CD14-positive monocyte (primary cell): ENCODE measurements around the gene SETBP1. TPM values are rescaled to one million over a fixed set of nuclear protein-coding genes. Genes with fewer than 3 reads are reported as not detected.
A peak's percentile ranks its signal among the peaks of the same experiment; 100 is the strongest.

Experiments
- DNase-seq, 3 donors: peaks; one replicate each; pipeline ENCODE4 v3.0.0-alpha.2; 2011 to 2022
- H2AFZ ChIP-seq: 2 replicates; pipeline ENCODE4 v1.6.0; 2012; ENCODE audit warnings: mild to moderate bottlenecking, low read depth, low read length, inconsistent platforms; ENCODE audit not compliant: insufficient read depth, poor library complexity, severe bottlenecking
- H3K27ac ChIP-seq, 2 donors: 1 replicate in 1 of 2; 2 replicates in 1 of 2; pipeline ENCODE4 v1.5.1; 2012 to 2013; ENCODE audit warnings: low read length in 2 of 2, control low read depth in 1 of 2, inconsistent platforms in 1 of 2, low read depth in 1 of 2, mild to moderate bottlenecking in 1 of 2
- H3K27me3 ChIP-seq, 2 donors: one replicate each; pipeline versions ENCODE4 v1.6.0 to v1.6.1; 2011 to 2013; ENCODE audit warnings: low read length in 2 of 2; ENCODE audit not compliant: control insufficient read depth in 2 of 2, insufficient read depth in 2 of 2
- H3K36me3 ChIP-seq, 2 donors: replicated peaks in 1 of 2; 1 replicate in 1 of 2; 2 replicates in 1 of 2; pipeline versions ENCODE4 v1.5.1 to v1.6.1; 2012 to 2013; ENCODE audit warnings: low read length in 2 of 2, control low read depth in 1 of 2, inconsistent platforms in 1 of 2, mild to moderate bottlenecking in 1 of 2; ENCODE audit not compliant: insufficient read depth in 2 of 2, control insufficient read depth in 1 of 2
- H3K4me1 ChIP-seq, 2 donors: 1 replicate in 1 of 2; 2 replicates in 1 of 2; pipeline versions ENCODE4 v1.5.1 to v1.6.1; 2012 to 2013; ENCODE audit warnings: low read length in 2 of 2, control low read depth in 1 of 2, inconsistent platforms in 1 of 2, mild to moderate bottlenecking in 1 of 2, moderate library complexity in 1 of 2; ENCODE audit not compliant: insufficient read depth in 2 of 2, control insufficient read depth in 1 of 2
- H3K4me2 ChIP-seq: replicated peaks from 2 replicates; pipeline ENCODE3; 2012; ENCODE audit warnings: low read length, moderate library complexity, mild to moderate bottlenecking; ENCODE audit not compliant: poor library complexity, severe bottlenecking; ENCODE audit errors: extremely low read depth
- H3K4me3 ChIP-seq, 3 experiments: fragments of 200-600 bp in 1 of 3; sonication (generic) in 1 of 3; replicated peaks in 1 of 3; 1 replicate in 2 of 3; 2 replicates in 1 of 3; pipeline ENCODE4 v1.5.1; 2011 to 2013; ENCODE audit warnings: low read length in 3 of 3, mild to moderate bottlenecking in 3 of 3, control low read depth in 2 of 3, low read depth in 2 of 3, inconsistent platforms in 1 of 3, moderate library complexity in 1 of 3
- H3K79me2 ChIP-seq: 2 replicates; pipeline ENCODE4 v1.6.0; 2012; ENCODE audit warnings: mild to moderate bottlenecking, control low read depth, inconsistent platforms, low read length, moderate library complexity; ENCODE audit not compliant: insufficient read depth
- H3K9ac ChIP-seq: 2 replicates; pipeline ENCODE4 v1.6.0; 2017; ENCODE audit warnings: low read length, mild to moderate bottlenecking; ENCODE audit not compliant: insufficient read depth, poor library complexity, severe bottlenecking
- H3K9me3 ChIP-seq, 2 donors: replicated peaks in 1 of 2; 1 replicate in 1 of 2; 2 replicates in 1 of 2; pipeline versions ENCODE4 v1.5.1 to v1.6.1; 2012 to 2013; ENCODE audit warnings: low read length in 2 of 2, control low read depth in 1 of 2; ENCODE audit not compliant: control insufficient read depth in 1 of 2, insufficient read depth in 1 of 2
- H4K20me1 ChIP-seq: 2 replicates; pipeline ENCODE4 v1.6.0; 2012; ENCODE audit warnings: mild to moderate bottlenecking, low read length, control low read depth, moderate library complexity; ENCODE audit not compliant: insufficient read depth
- H3K27ac Mint-ChIP-seq, 7 donors: one replicate each; pipeline ENCODE4 v1.8.0; 2020; ENCODE audit warnings: mild to moderate bottlenecking in 7 of 7, mixed read lengths in 7 of 7, moderate library complexity in 6 of 7, inconsistent platforms in 2 of 7
- H3K27me3 Mint-ChIP-seq, 3 donors: one replicate each; pipeline ENCODE4 v1.8.0; 2021 to 2022; ENCODE audit warnings: low read depth in 3 of 3, mild to moderate bottlenecking in 3 of 3, mixed read lengths in 3 of 3, moderate library complexity in 3 of 3, inconsistent platforms in 1 of 3
- H3K36me3 Mint-ChIP-seq, 2 donors: one replicate each; pipeline ENCODE4 v1.8.0; 2020; ENCODE audit warnings: mixed read lengths in 2 of 2, inconsistent platforms in 1 of 2, mild to moderate bottlenecking in 1 of 2
- H3K4me1 Mint-ChIP-seq: one replicate; pipeline ENCODE4 v1.8.0; 2020; ENCODE audit warnings: mild to moderate bottlenecking, mixed read lengths
- H3K4me3 Mint-ChIP-seq, 2 donors: one replicate each; pipeline ENCODE4 v1.8.0; 2020; ENCODE audit warnings: mild to moderate bottlenecking in 2 of 2, mixed read lengths in 2 of 2, moderate library complexity in 1 of 2
- H3K9me3 Mint-ChIP-seq, 7 donors: one replicate each; pipeline ENCODE4 v1.8.0; 2020 to 2022; ENCODE audit warnings: mixed read lengths in 7 of 7, mild to moderate bottlenecking in 6 of 7, moderate library complexity in 6 of 7, inconsistent platforms in 2 of 7
- CTCF ChIP-seq: fragments of 200-600 bp; IDR thresholded peaks from one replicate; pipeline ENCODE4 v1.8.0; 2022; ENCODE audit warnings: antibody characterized with exemption, mild to moderate bottlenecking
- WGBS: methylation state at CpG from one replicate; pipeline ENCODE4 v1.1.5; 2013; ENCODE audit warnings: missing lambda C conversion rate; ENCODE audit not compliant: insufficient coverage; 5-methylcytosine and 5-hydroxymethylcytosine counted together
- intact Hi-C, 2 donors: fragments of 100-400 bp; cut with micrococcal nuclease; formaldehyde crosslinking; loops; one replicate each; pipeline versions ENCODE4 v1.15.0 to v1.15.1; 2023
- polyA plus RNA-seq, 3 donors: library from polyadenylated mRNA; depleted of rRNA in 1 of 3; unstranded in 2 of 3; stranded (reverse) in 1 of 3; fragments of 300-500 nt in 2 of 3; fragments of >200 nt in 1 of 3; fragmentation: Illumina TruSeq in 2 of 3; gene quantifications; 1 replicate in 2 of 3; 2 replicates in 1 of 3; pipeline ENCODE4 v1.2.3, GENCODE V29; 2012 to 2021

SETBP1 gene
- polyA plus RNA-seq, 3 donors = 0.01 to 1.2 TPM; not detected in 1

GRCh38 chr18:45083226-45083855 lies 402.7 kb downstream of the SETBP1 start:
- peaks cover 0 to 2% of the 10 kb centered on the region in 2 donors for H3K36me3 Mint-ChIP-seq
- H3K9me3 Mint-ChIP-seq = peaks cover 9 to 22% (median 17%) of the 10 kb centered on the region in 7 donors
- H3K4me1 ChIP-seq = peaks cover 15 to 18% of the 10 kb centered on the region in 2 donors
- H3K27ac Mint-ChIP-seq = peak overlapping the region in 1 of 7 donors; percentile 10
- intact Hi-C loops = no loop called here
- H3K4me2 ChIP-seq = no peak overlapping the region
- peaks cover 15 to 19% of the 10 kb centered on the region in 2 donors for H3K9me3 ChIP-seq
- H3K4me1 Mint-ChIP-seq = peaks cover 22% of the 10 kb centered on the region
- no peak for TF ChIP-seq CTCF
- H3K36me3 ChIP-seq = no peaks in the 10 kb centered on the region
- H3K4me3 ChIP-seq = no peak overlapping the region
- H3K27me3 ChIP-seq = no peaks in the 10 kb centered on the region
- no peaks in the 10 kb centered on the region for H4K20me1 ChIP-seq
- no peak overlapping the region for H3K9ac ChIP-seq
- H3K27ac ChIP-seq = no peak overlapping the region
- no peaks in the 10 kb centered on the region for H3K79me2 ChIP-seq
- WGBS = 77% methylated on average over 3 of the region's 8 CpGs
- DNase-seq = no peak
- no peak overlapping the region for H3K4me3 Mint-ChIP-seq
- no peaks in the 10 kb centered on the region for H3K27me3 Mint-ChIP-seq
- peak overlapping the region; percentile 63 for H2AFZ ChIP-seq

- WGBS = 3% methylated on average over 5 of the region's 13 CpGs
- no peaks in the 10 kb centered on the region for H3K27me3 ChIP-seq
- H3K36me3 Mint-ChIP-seq = peaks cover 0 to 2% of the 10 kb centered on the region in 2 donors
- H3K4me2 ChIP-seq = peak overlapping the region; percentile 45
- no peak for DNase-seq
- peaks cover 15 to 18% of the 10 kb centered on the region in 2 donors for H3K4me1 ChIP-seq
- peaks cover 15 to 19% of the 10 kb centered on the region in 2 donors for H3K9me3 ChIP-seq
- H3K4me1 Mint-ChIP-seq = peaks cover 27% of the 10 kb centered on the region
- H3K4me3 ChIP-seq = peak overlapping the region in 1 of 3 experiments; percentile 10
- H2AFZ ChIP-seq = peak overlapping the region; percentile 63
- intact Hi-C loops = no loop called here
- no peaks in the 10 kb centered on the region for H4K20me1 ChIP-seq
- H3K27ac Mint-ChIP-seq = peak overlapping the region in 4 of 7 donors; percentile 11 to 75 (median 39)
- TF ChIP-seq CTCF = no peak
- no peaks in the 10 kb centered on the region for H3K36me3 ChIP-seq
- H3K79me2 ChIP-seq = no peaks in the 10 kb centered on the region
- peak overlapping the region; percentile 50 to 84 for H3K4me3 Mint-ChIP-seq
- peaks cover 9 to 22% (median 17%) of the 10 kb centered on the region in 7 donors for H3K9me3 Mint-ChIP-seq
- H3K27ac ChIP-seq = no peak overlapping the region
- no peak overlapping the region for H3K9ac ChIP-seq
- no peaks in the 10 kb centered on the region for H3K27me3 Mint-ChIP-seq
Observed at GRCh38 chr18:45084206-45084605, 403.5 kb downstream of the SETBP1 start.
